Measurements from ENCODE around the gene TYRO3.

DNA sequence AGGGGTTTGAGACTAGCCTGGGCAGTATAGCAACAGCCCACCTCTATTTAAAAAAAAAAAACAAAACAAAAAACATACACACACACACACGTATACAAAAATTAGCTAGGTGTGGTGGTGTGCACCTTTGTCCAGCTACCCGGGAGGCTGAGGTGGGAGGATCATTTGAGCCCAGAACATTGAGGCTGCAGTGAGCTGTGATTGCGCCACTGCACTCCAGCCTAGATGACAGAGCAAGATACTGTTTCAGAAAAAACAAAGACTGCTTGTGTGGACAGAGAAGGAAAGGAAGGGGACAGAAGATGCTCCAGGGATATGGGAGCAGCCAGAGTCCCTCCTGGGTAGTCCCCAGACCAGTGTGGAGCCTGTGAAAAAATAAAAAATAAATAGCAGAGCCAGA lies 12.9 kb downstream of the TYRO3 start:
- no peak for TF ChIP-seq ZFP3 (CRISPR knock-in tag; IDR thresholded peaks at IDR 0.05)
- TF ChIP-seq, protein P1, sequence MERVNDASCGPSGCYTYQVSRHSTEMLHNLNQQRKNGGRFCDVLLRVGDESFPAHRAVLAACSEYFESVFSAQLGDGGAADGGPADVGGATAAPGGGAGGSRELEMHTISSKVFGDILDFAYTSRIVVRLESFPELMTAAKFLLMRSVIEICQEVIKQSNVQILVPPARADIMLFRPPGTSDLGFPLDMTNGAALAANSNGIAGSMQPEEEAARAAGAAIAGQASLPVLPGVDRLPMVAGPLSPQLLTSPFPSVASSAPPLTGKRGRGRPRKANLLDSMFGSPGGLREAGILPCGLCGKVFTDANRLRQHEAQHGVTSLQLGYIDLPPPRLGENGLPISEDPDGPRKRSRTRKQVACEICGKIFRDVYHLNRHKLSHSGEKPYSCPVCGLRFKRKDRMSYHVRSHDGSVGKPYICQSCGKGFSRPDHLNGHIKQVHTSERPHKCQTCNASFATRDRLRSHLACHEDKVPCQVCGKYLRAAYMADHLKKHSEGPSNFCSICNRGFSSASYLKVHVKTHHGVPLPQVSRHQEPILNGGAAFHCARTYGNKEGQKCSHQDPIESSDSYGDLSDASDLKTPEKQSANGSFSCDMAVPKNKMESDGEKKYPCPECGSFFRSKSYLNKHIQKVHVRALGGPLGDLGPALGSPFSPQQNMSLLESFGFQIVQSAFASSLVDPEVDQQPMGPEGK (CRISPR knock-in tag; IDR thresholded peaks at IDR 0.05; ENCODE audit: borderline replicate concordance) = no peak
- no peak for TF ChIP-seq ZC3H10 (CRISPR knock-in tag; IDR thresholded peaks at IDR 0.05)
- no peak for TF ChIP-seq ARNTL (CRISPR knock-in tag; IDR thresholded peaks at IDR 0.05; ENCODE audit: borderline replicate concordance, low read depth)
- TF ChIP-seq BACH2 (CRISPR knock-in tag; IDR thresholded peaks at IDR 0.05; ENCODE audit: borderline replicate concordance) = no peak
- TF ChIP-seq ISL1 (CRISPR knock-in tag; IDR thresholded peaks at IDR 0.05) = no peak
- TF ChIP-seq, protein P2, sequence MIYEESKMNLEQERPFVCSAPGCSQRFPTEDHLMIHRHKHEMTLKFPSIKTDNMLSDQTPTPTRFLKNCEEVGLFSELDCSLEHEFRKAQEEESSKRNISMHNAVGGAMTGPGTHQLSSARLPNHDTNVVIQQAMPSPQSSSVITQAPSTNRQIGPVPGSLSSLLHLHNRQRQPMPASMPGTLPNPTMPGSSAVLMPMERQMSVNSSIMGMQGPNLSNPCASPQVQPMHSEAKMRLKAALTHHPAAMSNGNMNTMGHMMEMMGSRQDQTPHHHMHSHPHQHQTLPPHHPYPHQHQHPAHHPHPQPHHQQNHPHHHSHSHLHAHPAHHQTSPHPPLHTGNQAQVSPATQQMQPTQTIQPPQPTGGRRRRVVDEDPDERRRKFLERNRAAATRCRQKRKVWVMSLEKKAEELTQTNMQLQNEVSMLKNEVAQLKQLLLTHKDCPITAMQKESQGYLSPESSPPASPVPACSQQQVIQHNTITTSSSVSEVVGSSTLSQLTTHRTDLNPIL (CRISPR knock-in tag; IDR thresholded peaks at IDR 0.05; ENCODE audit: low read depth) = no peak

All from SK-N-SH treated with all-trans-retinoic acid at 6 μM for 48 hours (cell line).